ENCODE data around the gene HRH2. TPM values are rescaled to one million over a fixed set of nuclear protein-coding genes. Genes with fewer than 3 reads are reported as not detected.

Gene HRH2
- total and polyA plus RNA-seq, 2 donors (not counting 1 experiment from before 2014, with no cell fraction given): 0.03 TPM; not detected in 1

DNA sequence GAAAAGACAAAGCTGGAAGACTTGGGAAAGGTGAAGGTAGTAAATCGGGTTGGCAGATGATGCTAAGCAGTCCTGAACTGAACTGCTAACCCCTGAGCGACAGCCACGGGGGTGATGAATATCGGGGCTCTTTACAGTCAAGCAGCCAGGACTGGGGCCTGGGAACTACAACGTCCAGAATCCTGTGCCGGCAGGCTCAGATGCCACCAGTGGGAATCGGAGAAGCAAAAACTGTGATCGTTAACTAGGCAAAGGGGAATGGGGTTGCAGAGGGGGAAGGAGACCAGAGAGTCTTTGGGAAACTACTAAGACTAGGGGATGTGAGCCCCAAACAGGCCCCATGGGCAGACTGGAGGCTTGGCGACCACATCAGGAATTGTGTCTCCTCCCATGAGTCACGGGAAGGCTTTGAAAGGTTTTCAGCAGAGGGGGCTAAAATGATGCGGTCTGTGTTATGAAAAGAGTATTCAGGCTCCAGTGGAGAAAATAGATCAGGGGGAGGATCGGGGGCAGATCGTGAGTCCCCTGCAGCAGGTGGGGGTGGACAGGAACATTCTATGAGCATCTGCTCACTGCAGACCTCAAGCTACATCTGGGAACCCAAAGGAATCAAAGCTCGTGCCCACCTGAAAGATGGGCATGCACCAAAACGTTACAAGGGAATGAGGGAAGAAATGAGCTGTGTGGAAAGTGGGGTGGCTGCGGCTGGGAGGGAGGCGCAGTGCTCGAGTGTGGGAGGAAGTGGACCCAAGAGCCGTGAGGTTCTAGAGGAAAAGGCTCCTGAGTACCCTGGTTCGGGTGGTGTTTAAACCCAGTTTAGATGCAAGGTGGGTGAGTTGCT, 53.8 kb downstream of the HRH2 start:
- no peak for DNase-seq (ENCODE audit: low read depth in 2 of 2)
- Histone ChIP-seq H2AFZ (ENCODE audit: low read length) (no peak overlapping the region), H3K9me3 (ENCODE audit: control insufficient read depth, insufficient read depth, low read depth, low read length) (no peaks in the 10 kb centered on the region), H3K36me3 (ENCODE audit: control insufficient read depth, insufficient read depth, low read length) (no peaks in the 10 kb centered on the region), H3K4me1 (ENCODE audit: control insufficient read depth, extremely low read depth, insufficient read depth, low read length) (no peaks in the 10 kb centered on the region), H4K20me1 (ENCODE audit: control insufficient read depth, extremely low read depth, insufficient read depth, low read length) (no peaks in the 10 kb centered on the region), H3K79me2 (ENCODE audit: control insufficient read depth, insufficient read depth, low read length) (no peaks in the 10 kb centered on the region), H3K4me2 (ENCODE audit: extremely low read depth, insufficient read depth, low read length) (no peak overlapping the region), H3K27me3 (ENCODE audit: control insufficient read depth, insufficient read depth, low read length) (no peaks in the 10 kb centered on the region), H3K27ac (ENCODE audit: insufficient read depth, low read length) (no peak overlapping the region), H3K9ac (ENCODE audit: insufficient read depth, low read length) (no peak overlapping the region), H3K4me3 (replicated peaks in 1 of 4; ENCODE audit: control extremely low read depth in 1 of 4, insufficient read depth in 1 of 4, low read depth in 3 of 4, low read length in 4 of 4) (no peak overlapping the region)
- TF ChIP-seq, protein P1, sequence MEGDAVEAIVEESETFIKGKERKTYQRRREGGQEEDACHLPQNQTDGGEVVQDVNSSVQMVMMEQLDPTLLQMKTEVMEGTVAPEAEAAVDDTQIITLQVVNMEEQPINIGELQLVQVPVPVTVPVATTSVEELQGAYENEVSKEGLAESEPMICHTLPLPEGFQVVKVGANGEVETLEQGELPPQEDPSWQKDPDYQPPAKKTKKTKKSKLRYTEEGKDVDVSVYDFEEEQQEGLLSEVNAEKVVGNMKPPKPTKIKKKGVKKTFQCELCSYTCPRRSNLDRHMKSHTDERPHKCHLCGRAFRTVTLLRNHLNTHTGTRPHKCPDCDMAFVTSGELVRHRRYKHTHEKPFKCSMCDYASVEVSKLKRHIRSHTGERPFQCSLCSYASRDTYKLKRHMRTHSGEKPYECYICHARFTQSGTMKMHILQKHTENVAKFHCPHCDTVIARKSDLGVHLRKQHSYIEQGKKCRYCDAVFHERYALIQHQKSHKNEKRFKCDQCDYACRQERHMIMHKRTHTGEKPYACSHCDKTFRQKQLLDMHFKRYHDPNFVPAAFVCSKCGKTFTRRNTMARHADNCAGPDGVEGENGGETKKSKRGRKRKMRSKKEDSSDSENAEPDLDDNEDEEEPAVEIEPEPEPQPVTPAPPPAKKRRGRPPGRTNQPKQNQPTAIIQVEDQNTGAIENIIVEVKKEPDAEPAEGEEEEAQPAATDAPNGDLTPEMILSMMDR (conservative IDR thresholded peaks at IDR 0.05 in 1 of 2, IDR thresholded peaks at IDR 0.05 in 1 of 2; ENCODE audit: low read depth in 1 of 2, low read length in 2 of 2): no peak
- TF ChIP-seq EZH2 (IDR thresholded peaks at IDR 0.05; ENCODE audit: low read length, missing control alignments): no peak

DNA sequence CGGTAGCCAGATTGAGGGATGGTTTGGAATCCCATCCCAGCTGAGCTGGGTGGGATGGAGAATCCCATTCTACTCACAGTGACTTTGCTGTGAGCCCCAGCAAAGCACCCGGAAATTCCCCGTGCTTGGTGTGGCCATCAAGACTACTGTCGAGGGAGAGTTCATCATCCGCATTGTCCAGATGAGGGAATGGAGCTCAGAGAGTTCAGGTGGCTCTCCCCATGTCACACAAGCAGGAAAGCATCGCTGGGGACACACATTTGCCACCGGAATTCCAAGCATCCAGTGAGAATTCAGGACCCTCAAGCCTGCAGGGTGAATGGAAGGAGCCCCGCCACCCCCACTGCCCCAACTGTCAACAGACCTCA, 54.4 kb downstream of the HRH2 start:
- H4K20me1 ChIP-seq (ENCODE audit: control insufficient read depth, extremely low read depth, insufficient read depth, low read length): no peaks in the 10 kb centered on the region
- H3K9me3 ChIP-seq (ENCODE audit: control insufficient read depth, insufficient read depth, low read depth, low read length): no peaks in the 10 kb centered on the region
- H3K4me3 ChIP-seq (replicated peaks in 1 of 4; ENCODE audit: control extremely low read depth in 1 of 4, insufficient read depth in 1 of 4, low read depth in 3 of 4, low read length in 4 of 4): no peak overlapping the region
- DNase-seq (ENCODE audit: low read depth in 2 of 2): no peak
- H3K4me1 ChIP-seq (ENCODE audit: control insufficient read depth, extremely low read depth, insufficient read depth, low read length): no peaks in the 10 kb centered on the region
- no peak overlapping the region for H3K27ac ChIP-seq (ENCODE audit: insufficient read depth, low read length)
- H3K9ac ChIP-seq (ENCODE audit: insufficient read depth, low read length): no peak overlapping the region
- H3K79me2 ChIP-seq (ENCODE audit: control insufficient read depth, insufficient read depth, low read length): no peaks in the 10 kb centered on the region
- no peaks in the 10 kb centered on the region for H3K36me3 ChIP-seq (ENCODE audit: control insufficient read depth, insufficient read depth, low read length)
- H3K27me3 ChIP-seq (ENCODE audit: control insufficient read depth, insufficient read depth, low read length): no peaks in the 10 kb centered on the region
- H2AFZ ChIP-seq (ENCODE audit: low read length): no peak overlapping the region
- no peak overlapping the region for H3K4me2 ChIP-seq (ENCODE audit: extremely low read depth, insufficient read depth, low read length)
- TF ChIP-seq, protein P1 (conservative IDR thresholded peaks at IDR 0.05 in 1 of 2, IDR thresholded peaks at IDR 0.05 in 1 of 2; ENCODE audit: low read depth in 1 of 2, low read length in 2 of 2): no peak
- TF ChIP-seq EZH2 (IDR thresholded peaks at IDR 0.05; ENCODE audit: low read length, missing control alignments): no peak

DNA sequence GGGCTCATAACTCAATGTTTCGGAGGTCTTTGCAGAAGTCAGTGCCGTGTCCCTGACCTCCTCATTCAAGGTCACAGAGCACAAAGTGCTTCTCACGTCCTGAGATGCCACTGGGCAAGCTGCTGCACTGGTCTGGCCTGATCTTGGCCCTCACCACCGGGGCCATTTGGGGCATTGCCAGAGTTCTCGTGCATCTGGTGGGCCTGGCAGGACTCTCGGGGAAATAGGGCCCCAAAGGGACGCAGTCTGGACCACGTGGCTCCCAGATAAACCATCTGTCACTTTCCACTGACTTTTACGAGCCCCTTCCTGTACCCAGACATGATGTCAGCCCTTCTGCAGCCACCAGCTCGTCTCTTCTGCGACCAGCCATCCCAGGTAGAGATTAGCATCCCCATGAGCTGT, 54.8 kb downstream of the HRH2 start:
- no peaks in the 10 kb centered on the region for H4K20me1 ChIP-seq (ENCODE audit: control insufficient read depth, extremely low read depth, insufficient read depth, low read length)
- H3K4me2 ChIP-seq (ENCODE audit: extremely low read depth, insufficient read depth, low read length): no peak overlapping the region
- no peak overlapping the region for H3K27ac ChIP-seq (ENCODE audit: insufficient read depth, low read length)
- TF ChIP-seq, protein P1 (conservative IDR thresholded peaks at IDR 0.05 in 1 of 2, IDR thresholded peaks at IDR 0.05 in 1 of 2; ENCODE audit: low read depth in 1 of 2, low read length in 2 of 2): no peak
- TF ChIP-seq EZH2 (IDR thresholded peaks at IDR 0.05; ENCODE audit: low read length, missing control alignments): no peak
- H3K79me2 ChIP-seq (ENCODE audit: control insufficient read depth, insufficient read depth, low read length): no peaks in the 10 kb centered on the region
- H3K4me1 ChIP-seq (ENCODE audit: control insufficient read depth, extremely low read depth, insufficient read depth, low read length): no peaks in the 10 kb centered on the region
- H2AFZ ChIP-seq (ENCODE audit: low read length): no peak overlapping the region
- no peak overlapping the region for H3K4me3 ChIP-seq (replicated peaks in 1 of 4; ENCODE audit: control extremely low read depth in 1 of 4, insufficient read depth in 1 of 4, low read depth in 3 of 4, low read length in 4 of 4)
- no peaks in the 10 kb centered on the region for H3K36me3 ChIP-seq (ENCODE audit: control insufficient read depth, insufficient read depth, low read length)
- no peaks in the 10 kb centered on the region for H3K9me3 ChIP-seq (ENCODE audit: control insufficient read depth, insufficient read depth, low read depth, low read length)
- no peaks in the 10 kb centered on the region for H3K27me3 ChIP-seq (ENCODE audit: control insufficient read depth, insufficient read depth, low read length)
- H3K9ac ChIP-seq (ENCODE audit: insufficient read depth, low read length): no peak overlapping the region
- no peak for DNase-seq (ENCODE audit: low read depth in 2 of 2)

Data from fibroblast of lung (primary cell).